GM23338 (cell line): ENCODE results near the gene PJA2. TPM values are rescaled to one million over a fixed set of nuclear protein-coding genes. Genes with fewer than 3 reads are reported as not detected.
"Not testable (repeated sequence)": the region's sequence is repeated elsewhere in the genome, so short reads cannot be mapped to it uniquely, and the experiment has no call there.

Experiments used
- ATAC-seq: fragments of 200-7000 bp; cut with Tn5 transposase; 3 replicates; pipeline ENCODE4 v1.9.1; 2020
- DNase-seq: peaks from one replicate; pipeline ENCODE4 v3.0.0-alpha.2; 2015; ENCODE audit warnings: low spot score
- H2AFZ ChIP-seq: fragments of 200-600 bp; sonication (generic); 2 replicates; pipeline ENCODE4 v1.8.0; 2016; ENCODE audit warnings: antibody characterized with exemption, mild to moderate bottlenecking, moderate library complexity
- H3F3A ChIP-seq: fragments of 200-600 bp; sonication (generic); replicated peaks from 2 replicates; pipeline ENCODE4 v1.8.0; 2017; ENCODE audit warnings: antibody characterized with exemption, mixed run types, low read depth
- H3K27ac ChIP-seq: fragments of 200-600 bp; sonication (generic); 2 replicates; pipeline ENCODE4 v1.6.1; 2016; ENCODE audit warnings: low read depth
- H3K27me3 ChIP-seq: fragments of 200-600 bp; sonication (generic); 2 replicates; pipeline ENCODE4 v1.8.0; 2016; ENCODE audit warnings: mild to moderate bottlenecking, mixed run types, moderate library complexity; ENCODE audit not compliant: insufficient read depth
- H3K36me3 ChIP-seq: fragments of 200-600 bp; sonication (generic); 2 replicates; pipeline ENCODE4 v1.8.0; 2016; ENCODE audit warnings: mild to moderate bottlenecking; ENCODE audit not compliant: insufficient read depth
- H3K4me1 ChIP-seq: fragments of 200-600 bp; sonication (generic); 2 replicates; pipeline ENCODE4 v1.8.0; 2016; ENCODE audit warnings: mild to moderate bottlenecking, moderate library complexity; ENCODE audit not compliant: insufficient read depth
- H3K4me2 ChIP-seq: fragments of 200-600 bp; sonication (generic); 2 replicates; pipeline ENCODE4 v1.7.1; 2017; ENCODE audit warnings: mixed run types
- H3K4me3 ChIP-seq: fragments of 200-600 bp; sonication (generic); 2 replicates; pipeline ENCODE4 v1.6.1; 2016; ENCODE audit warnings: mixed run types
- H3K79me2 ChIP-seq: fragments of 200-600 bp; sonication (generic); replicated peaks from 2 replicates; pipeline ENCODE4 v1.8.0; 2017; ENCODE audit warnings: mild to moderate bottlenecking; ENCODE audit not compliant: insufficient read depth
- H3K9me2 ChIP-seq: fragments of 200-600 bp; sonication (generic); 2 replicates; pipeline ENCODE4 v1.8.0; 2017; ENCODE audit not compliant: insufficient read depth
- H4K20me1 ChIP-seq: fragments of 200-600 bp; sonication (generic); replicated peaks from 2 replicates; pipeline ENCODE4 v1.8.0; 2017; ENCODE audit warnings: mild to moderate bottlenecking; ENCODE audit not compliant: insufficient read depth
- H3K27ac Mint-ChIP-seq: 2 replicates; pipeline ENCODE4 v1.8.0; 2020; ENCODE audit warnings: inconsistent platforms, mild to moderate bottlenecking, moderate library complexity, mixed read lengths
- H3K27me3 Mint-ChIP-seq: 3 replicates; pipeline ENCODE4 v1.8.0; 2022; ENCODE audit warnings: low read depth, mild to moderate bottlenecking, moderate library complexity, mixed read lengths, inconsistent platforms; ENCODE audit not compliant: insufficient read depth, poor library complexity
- H3K36me3 Mint-ChIP-seq: 3 replicates; pipeline ENCODE4 v1.8.0; 2021; ENCODE audit warnings: low read depth, mild to moderate bottlenecking, inconsistent platforms, moderate library complexity, mixed read lengths
- H3K4me1 Mint-ChIP-seq: 3 replicates; pipeline ENCODE4 v1.8.0; 2020; ENCODE audit warnings: mild to moderate bottlenecking, inconsistent platforms, mixed read lengths
- H3K4me3 Mint-ChIP-seq: 3 replicates; pipeline ENCODE4 v1.8.0; 2021; ENCODE audit warnings: moderate library complexity, mild to moderate bottlenecking, inconsistent platforms, mixed read lengths
- H3K9me3 Mint-ChIP-seq: 3 replicates; pipeline ENCODE4 v1.8.0; 2020; ENCODE audit warnings: moderate library complexity, mild to moderate bottlenecking, inconsistent platforms, mixed read lengths
- CTCF ChIP-seq, 2 experiments: fragments of 200-600 bp in 1 of 2; sonication (generic) in 1 of 2; conservative IDR thresholded peaks; 2 replicates each; pipeline versions ENCODE4 v1.5.1 to v1.6.1; 2016 to 2017; ENCODE audit warnings: antibody characterized with exemption in 2 of 2, low read depth in 2 of 2, mild to moderate bottlenecking in 2 of 2, moderate library complexity in 1 of 2
- JUNB ChIP-seq: IDR thresholded peaks from one replicate; pipeline ENCODE4 v1.6.1; 2016; ENCODE audit warnings: antibody characterized with exemption; ENCODE audit not compliant: unreplicated experiment
- POLR2AphosphoS5 ChIP-seq: IDR thresholded peaks from 2 replicates; pipeline ENCODE4 v1.6.1; 2016; ENCODE audit warnings: antibody characterized with exemption, low read depth
- REST ChIP-seq: IDR thresholded peaks from one replicate; pipeline ENCODE4 v1.6.1; 2018; ENCODE audit warnings: antibody characterized with exemption; ENCODE audit not compliant: unreplicated experiment
- STAT1 ChIP-seq: IDR thresholded peaks from one replicate; pipeline ENCODE4 v1.6.1; 2016; ENCODE audit warnings: antibody characterized with exemption; ENCODE audit not compliant: unreplicated experiment
- ZNF462 ChIP-seq: fragments of 250-450 bp; sonication (Bioruptor Pico); IDR thresholded peaks from 2 replicates; pipeline ENCODE4 v1.5.0; 2020; ENCODE audit warnings: mild to moderate bottlenecking, moderate library complexity
- polyA plus RNA-seq: library from polyadenylated mRNA; unstranded; fragments of >200 nt; fragmentation: Nextera tagmentation; extraction: Ambion mirVana; gene quantifications from 2 replicates; pipeline ENCODE4 v1.2.1, GENCODE V29; 2016
- total RNA-seq: library from RNA; depleted of rRNA; stranded (reverse); fragments of >200 nt; shearing (Covaris generic); gene quantifications from 2 replicates; pipeline ENCODE4 v1.2.3, GENCODE V29; 2014

The PJA2 gene
- total and polyA plus RNA-seq, 2 experiments from 2014 or later = 31.5 to 65.3 TPM

GRCh38 chr5:109416882-109417281 lies 7.1 kb upstream of the PJA2 start (continued):
- TF ChIP-seq CTCF (conservative IDR thresholded peaks at IDR 0.05; ENCODE audit: low read depth in 2 of 2) (no peak), POLR2AphosphoS5 (no peak), JUNB (no peak), STAT1 (no peak)

- Mint-ChIP-seq H3K27ac (peak overlapping the region; percentile 60), H3K36me3 (peaks cover 12% of the 10 kb centered on the region; the same call in 2 of the 3 replicates), H3K9me3 (peaks cover 16% of the 10 kb centered on the region), H3K4me1 (peaks cover 13% of the 10 kb centered on the region)
- H3K4me2 ChIP-seq, H3K36me3 ChIP-seq, ATAC-seq, H3K27me3 ChIP-seq, H3K27me3 Mint-ChIP-seq, H3K27ac ChIP-seq, H4K20me1 ChIP-seq, H3K79me2 ChIP-seq, H2AFZ ChIP-seq, H3K4me1 ChIP-seq, H3F3A ChIP-seq, H3K9me2 ChIP-seq, DNase-seq, H3K4me3 Mint-ChIP-seq, H3K4me3 ChIP-seq: not testable (repeated sequence)
Observed at GRCh38 chr5:109413921-109414461, 4.2 kb upstream of the PJA2 start.

- H3K9me3 Mint-ChIP-seq = peaks cover 16% of the 10 kb centered on the region
- ATAC-seq (no peak), DNase-seq (peak; percentile 37)
- no peaks in the 10 kb centered on the region for H3K27me3 ChIP-seq
- no peak overlapping the region for H3K4me3 ChIP-seq
- no peaks in the 10 kb centered on the region for H3K36me3 ChIP-seq
- no peak overlapping the region for H3K4me3 Mint-ChIP-seq
- no peaks in the 10 kb centered on the region for H3K9me2 ChIP-seq
- peaks cover 13% of the 10 kb centered on the region for H3K4me1 Mint-ChIP-seq
- peaks cover 7% of the 10 kb centered on the region for H3K79me2 ChIP-seq
- peak overlapping the region; percentile 33; the same call in 1 of the 2 replicates for H2AFZ ChIP-seq
- H3F3A ChIP-seq = no peaks in the 10 kb centered on the region
- no peak overlapping the region for H3K4me2 ChIP-seq
- peaks cover 4% of the 10 kb centered on the region for H3K27me3 Mint-ChIP-seq
- 0 out of 2 replicates have a peak, but pooled peaks cover 1% of the 10 kb centered on the region for H4K20me1 ChIP-seq
- H3K27ac Mint-ChIP-seq = peak overlapping the region; percentile 70
- peaks cover 8% of the 10 kb centered on the region; the same call in 1 of the 2 replicates for H3K4me1 ChIP-seq
- no peak overlapping the region for H3K27ac ChIP-seq
- H3K36me3 Mint-ChIP-seq = peaks cover 12% of the 10 kb centered on the region; the same call in 2 of the 3 replicates
- TF ChIP-seq REST (no peak), ZNF462 (CRISPR knock-in tag) (no peak)
Observed at GRCh38 chr5:109413458-109413857, 3.7 kb upstream of the PJA2 start.
